KMS-11 (cell line): ENCODE measurements around the gene CLEC18A.

Experiments used
- H2AFZ ChIP-seq: fragments of 200-600 bp; sonication (generic); 2 replicates; pipeline ENCODE4 v1.6.1; 2016; ENCODE audit warnings: antibody characterized with exemption, mixed run types, low read depth
- H3K27ac ChIP-seq: fragments of 200-600 bp; sonication (generic); 2 replicates; pipeline ENCODE4 v1.6.1; 2016; ENCODE audit warnings: mild to moderate bottlenecking, mixed run types
- H3K27me3 ChIP-seq: fragments of 200-600 bp; sonication (generic); 2 replicates; pipeline ENCODE4 v1.6.1; 2017; ENCODE audit warnings: mild to moderate bottlenecking, low read depth, mixed run types, moderate library complexity; ENCODE audit not compliant: insufficient read depth
- H3K36me3 ChIP-seq: fragments of 200-600 bp; sonication (generic); 2 replicates; pipeline ENCODE4 v1.6.1; 2017; ENCODE audit warnings: mild to moderate bottlenecking, mixed run types; ENCODE audit not compliant: insufficient read depth
- H3K4me1 ChIP-seq: fragments of 200-600 bp; sonication (generic); 2 replicates; pipeline ENCODE4 v1.6.1; 2016; ENCODE audit warnings: mild to moderate bottlenecking, low read depth, mixed run types; ENCODE audit not compliant: poor library complexity, severe bottlenecking
- H3K4me2 ChIP-seq: fragments of 200-600 bp; sonication (generic); 2 replicates; pipeline ENCODE4 v1.7.0; 2016; ENCODE audit warnings: mild to moderate bottlenecking, mixed run types
- H3K4me3 ChIP-seq: fragments of 200-600 bp; sonication (generic); IDR thresholded peaks from 2 replicates; pipeline ENCODE4 v1.6.1; 2017; ENCODE audit warnings: low read depth, low read length, mixed read lengths; ENCODE audit not compliant: insufficient read depth
- H3K79me2 ChIP-seq: fragments of 200-600 bp; sonication (generic); 2 replicates; pipeline ENCODE4 v1.6.1; 2016; ENCODE audit warnings: low read depth, mixed run types; ENCODE audit not compliant: insufficient read depth
- H3K9ac ChIP-seq: fragments of 200-600 bp; sonication (generic); 2 replicates; pipeline ENCODE4 v1.6.1; 2016; ENCODE audit warnings: mild to moderate bottlenecking, mixed run types
- H4K20me1 ChIP-seq: fragments of 200-600 bp; sonication (generic); 2 replicates; pipeline ENCODE4 v1.6.1; 2016; ENCODE audit warnings: mild to moderate bottlenecking, mixed run types; ENCODE audit not compliant: insufficient read depth
- TF ChIP-seq, protein P1 (sequence below): fragments of 200-600 bp; sonication (generic); conservative IDR thresholded peaks from 2 replicates; pipeline ENCODE4 v1.6.1; 2017; ENCODE audit warnings: low read depth, mild to moderate bottlenecking, antibody characterized with exemption, low read length, moderate library complexity, mixed read lengths

The CLEC18A gene

DNA sequence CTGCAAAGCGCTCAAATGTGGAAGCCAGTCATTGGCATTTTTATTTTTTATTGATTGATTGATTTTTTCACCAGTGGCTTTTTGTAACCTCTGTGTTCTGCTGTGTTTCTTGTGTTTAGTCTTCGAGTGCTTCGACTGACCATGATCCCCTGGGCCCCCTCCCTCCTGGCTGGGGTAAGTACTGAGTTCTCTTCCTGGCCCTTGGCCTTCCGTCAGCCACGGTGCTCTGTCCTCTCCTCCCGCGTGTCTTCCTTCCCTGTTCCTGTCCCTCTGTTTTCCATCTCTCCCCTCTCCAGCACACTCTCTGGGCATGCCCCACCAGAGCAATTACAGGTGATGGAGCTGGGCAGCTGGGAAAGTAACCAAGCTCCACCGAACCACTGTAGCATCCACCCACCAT, 25.8 kb upstream of the CLEC18A start:
- H3K36me3 ChIP-seq: no peaks in the 10 kb centered on the region
- no peak overlapping the region for H3K27ac ChIP-seq
- H2AFZ ChIP-seq: no peak overlapping the region
- no peak overlapping the region for H3K4me3 ChIP-seq
- TF ChIP-seq, protein P1, sequence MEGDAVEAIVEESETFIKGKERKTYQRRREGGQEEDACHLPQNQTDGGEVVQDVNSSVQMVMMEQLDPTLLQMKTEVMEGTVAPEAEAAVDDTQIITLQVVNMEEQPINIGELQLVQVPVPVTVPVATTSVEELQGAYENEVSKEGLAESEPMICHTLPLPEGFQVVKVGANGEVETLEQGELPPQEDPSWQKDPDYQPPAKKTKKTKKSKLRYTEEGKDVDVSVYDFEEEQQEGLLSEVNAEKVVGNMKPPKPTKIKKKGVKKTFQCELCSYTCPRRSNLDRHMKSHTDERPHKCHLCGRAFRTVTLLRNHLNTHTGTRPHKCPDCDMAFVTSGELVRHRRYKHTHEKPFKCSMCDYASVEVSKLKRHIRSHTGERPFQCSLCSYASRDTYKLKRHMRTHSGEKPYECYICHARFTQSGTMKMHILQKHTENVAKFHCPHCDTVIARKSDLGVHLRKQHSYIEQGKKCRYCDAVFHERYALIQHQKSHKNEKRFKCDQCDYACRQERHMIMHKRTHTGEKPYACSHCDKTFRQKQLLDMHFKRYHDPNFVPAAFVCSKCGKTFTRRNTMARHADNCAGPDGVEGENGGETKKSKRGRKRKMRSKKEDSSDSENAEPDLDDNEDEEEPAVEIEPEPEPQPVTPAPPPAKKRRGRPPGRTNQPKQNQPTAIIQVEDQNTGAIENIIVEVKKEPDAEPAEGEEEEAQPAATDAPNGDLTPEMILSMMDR: no peak
- H3K4me2 ChIP-seq: no peak overlapping the region
- H3K9ac ChIP-seq: no peak overlapping the region
- H3K4me1 ChIP-seq: no peaks in the 10 kb centered on the region
- no peaks in the 10 kb centered on the region for H3K79me2 ChIP-seq
- no peaks in the 10 kb centered on the region for H3K27me3 ChIP-seq
- no peaks in the 10 kb centered on the region for H4K20me1 ChIP-seq

DNA sequence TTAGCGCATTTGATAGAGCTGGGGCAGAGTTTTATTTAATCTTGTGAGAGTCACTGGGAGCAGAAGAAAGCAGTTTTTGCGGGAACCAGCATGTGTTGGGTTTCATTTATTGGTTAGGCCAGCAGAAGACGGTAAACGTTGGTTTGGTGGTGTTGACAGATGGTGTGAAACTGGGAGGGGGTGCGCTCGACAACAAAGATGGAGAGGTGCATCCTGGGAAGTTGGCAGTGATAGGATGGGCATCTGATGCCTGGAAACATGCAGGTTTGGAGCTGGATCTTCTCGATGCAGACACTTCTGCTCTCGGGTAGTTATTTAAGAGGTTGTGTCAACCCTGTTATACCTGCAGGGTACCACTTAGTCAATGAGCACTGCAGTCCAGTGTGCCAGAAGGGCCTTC, 24.9 kb upstream of the CLEC18A start:
- Histone ChIP-seq H2AFZ (no peak overlapping the region), H3K4me2 (no peak overlapping the region), H3K4me3 (no peak overlapping the region), H3K4me1 (no peaks in the 10 kb centered on the region), H3K27ac (no peak overlapping the region), H3K79me2 (no peaks in the 10 kb centered on the region), H4K20me1 (no peaks in the 10 kb centered on the region), H3K9ac (no peak overlapping the region), H3K36me3 (no peaks in the 10 kb centered on the region), H3K27me3 (no peaks in the 10 kb centered on the region)
- TF ChIP-seq, protein P1: no peak

DNA sequence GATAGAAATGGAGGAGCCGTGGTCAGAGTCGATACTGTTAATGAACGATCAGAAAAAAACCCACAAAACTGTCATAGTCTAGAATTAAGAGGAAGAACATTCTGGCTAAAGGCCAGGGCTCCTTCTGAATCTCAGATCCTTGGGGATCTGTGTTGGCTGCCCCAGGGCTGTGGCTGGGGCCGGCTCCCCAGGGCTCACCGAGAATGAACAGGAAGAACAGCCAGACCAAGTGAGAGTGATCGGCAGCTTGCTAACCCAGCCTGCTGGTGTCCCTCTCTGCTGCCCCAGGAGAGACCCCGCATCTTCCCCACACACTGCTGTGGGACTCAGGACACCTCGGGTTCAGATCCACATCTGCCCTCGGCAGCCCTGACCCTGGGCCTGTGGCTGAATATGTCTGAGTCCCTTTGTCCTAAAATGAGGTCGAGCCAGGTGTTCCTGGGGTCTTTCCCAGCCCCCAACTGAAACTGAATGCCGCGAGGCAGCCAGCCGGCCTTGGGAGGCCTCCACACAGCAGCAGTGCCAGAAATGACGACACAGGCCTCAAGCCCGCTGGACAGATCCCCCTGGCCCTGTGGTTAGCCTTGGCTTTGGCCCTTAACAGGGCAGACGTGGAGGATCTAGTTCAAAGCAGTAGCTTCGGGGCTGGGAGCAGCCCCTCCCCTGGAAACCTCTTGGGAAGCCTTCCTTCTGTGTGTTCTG, 23.9 kb upstream of the CLEC18A start:
- no peak overlapping the region for H3K4me2 ChIP-seq
- H2AFZ ChIP-seq: no peak overlapping the region

DNA sequence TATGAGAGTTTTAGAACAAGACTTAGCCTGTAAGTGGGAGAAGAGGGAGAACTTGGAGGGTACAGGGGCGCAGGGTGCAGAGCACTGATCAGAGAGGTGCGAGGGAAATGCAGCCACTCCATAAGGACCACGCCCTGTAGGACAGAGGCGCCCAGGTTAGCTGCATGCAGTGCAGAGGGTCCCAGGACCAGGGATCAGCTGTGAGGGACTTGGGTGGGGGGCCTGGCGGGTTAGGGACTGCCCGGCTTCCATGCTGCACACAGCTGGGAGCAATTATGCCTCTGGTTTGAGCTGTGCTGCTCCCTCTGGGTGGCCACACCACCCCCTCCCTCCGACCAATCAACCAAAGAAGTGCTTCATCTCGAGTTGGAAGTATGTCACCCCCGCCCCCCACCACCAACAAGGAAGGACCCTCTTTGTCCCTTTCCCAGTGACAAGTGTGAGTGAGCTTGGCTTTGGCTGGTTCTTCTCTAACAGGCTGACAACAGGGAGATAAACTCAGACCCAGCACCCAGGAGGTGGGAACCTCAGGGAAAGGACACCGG, 22.2 kb upstream of the CLEC18A start:
- Histone ChIP-seq H2AFZ (no peak overlapping the region), H3K36me3 (no peaks in the 10 kb centered on the region), H3K79me2 (no peaks in the 10 kb centered on the region), H3K4me2 (no peak overlapping the region), H3K4me1 (no peaks in the 10 kb centered on the region), H3K4me3 (no peak overlapping the region), H3K27me3 (no peaks in the 10 kb centered on the region), H4K20me1 (no peaks in the 10 kb centered on the region), H3K27ac (no peak overlapping the region), H3K9ac (no peak overlapping the region)
- TF ChIP-seq, protein P1: no peak

More for the DNA sequence above, 23.9 kb upstream of the CLEC18A start:
- Histone ChIP-seq H4K20me1 (no peaks in the 10 kb centered on the region), H3K4me3 (no peak overlapping the region), H3K27me3 (no peaks in the 10 kb centered on the region), H3K79me2 (no peaks in the 10 kb centered on the region), H3K36me3 (no peaks in the 10 kb centered on the region), H3K4me1 (no peaks in the 10 kb centered on the region), H3K9ac (no peak overlapping the region), H3K27ac (no peak overlapping the region)
- TF ChIP-seq, protein P1: no peak
